HepG2 (cell line): ENCODE measurements around the gene IL17A. TPM values are rescaled to one million over a fixed set of nuclear protein-coding genes. Genes with fewer than 3 reads are reported as not detected.

Experiments used
- ATAC-seq: fragments of 200-7000 bp; cut with Tn5 transposase; 3 replicates; pipeline ENCODE4 v1.9.1; 2020; ENCODE audit warnings: mild to moderate bottlenecking, moderate library complexity
- BruUV-seq: library from RNA; stranded (reverse); fragments of 400-500 nt; replicated peaks from 2 replicates; lab custom pipeline; 2021; lab: Mats Ljungman, UMichigan
- CTCF ChIA-PET: fragments of 300-600 bp; formaldehyde crosslinking; extraction: SDS; loops from one replicate; lab custom pipeline; 2021; ENCODE audit warnings: low total read pairs, inconsistent platforms, low intra/inter-chr PET ratio; lab: Yijun Ruan, JAX
- POLR2A ChIA-PET: fragments of 350-600 bp; sonication (Branson Sonifier 250); formaldehyde crosslinking; loops from one replicate; lab custom pipeline; 2020; ENCODE audit warnings: antibody characterized with exemption, inconsistent platforms; lab: Yijun Ruan, JAX
- DNase-seq: peaks from one replicate; pipeline ENCODE4 v3.0.0-alpha.2; 2015; ENCODE audit warnings: low spot score
- FAIRE-seq: peaks from 3 replicates; lab custom pipeline; 2011; peaks lifted over from hg19 to GRCh38; lab: Jason Lieb, UNC
- H2AFZ ChIP-seq: one replicate; pipeline ENCODE4 v1.6.1; 2011; ENCODE audit warnings: low read length, inconsistent platforms
- H3K27ac ChIP-seq: fragments of 300-600 bp; 3 replicates; pipeline ENCODE4 v1.8.0; 2011; ENCODE audit warnings: mixed run types, mild to moderate bottlenecking, mixed read lengths, low read length, inconsistent platforms; ENCODE audit not compliant: insufficient read depth; ENCODE audit errors: extremely low read length
- H3K27me3 ChIP-seq, 2 experiments: fragments of 200-600 bp in 1 of 2; 2 replicates in 1 of 2; 3 replicates in 1 of 2; pipeline versions ENCODE4 v1.6.0 to v1.8.0; 2011; ENCODE audit warnings: low read length in 2 of 2, mild to moderate bottlenecking in 2 of 2, moderate library complexity in 2 of 2, inconsistent platforms in 1 of 2; ENCODE audit not compliant: insufficient read depth in 2 of 2, control insufficient read depth in 1 of 2
- H3K36me3 ChIP-seq, 2 experiments: fragments of 200-600 bp in 1 of 2; replicated peaks in 1 of 2; 2 replicates in 1 of 2; 3 replicates in 1 of 2; pipeline versions ENCODE4 v1.5.1 to v1.8.0; 2011; ENCODE audit warnings: low read length in 2 of 2, inconsistent platforms in 1 of 2; ENCODE audit not compliant: insufficient read depth in 2 of 2, control insufficient read depth in 1 of 2
- H3K4me1 ChIP-seq: 2 replicates; pipeline ENCODE4 v1.5.1; 2012; ENCODE audit warnings: low read length, inconsistent platforms; ENCODE audit not compliant: insufficient read depth
- H3K4me2 ChIP-seq: 2 replicates; pipeline ENCODE4 v1.6.0; 2011; ENCODE audit warnings: low read depth, low read length, inconsistent platforms
- H3K4me3 ChIP-seq, 3 experiments: fragments of 200-600 bp in 1 of 3; sonication (generic), shearing (Covaris generic) in 1 of 3; replicated peaks in 1 of 3; 2 replicates each; pipeline ENCODE4 v1.5.1; 2011 to 2016; ENCODE audit warnings: low read length in 3 of 3, inconsistent platforms in 2 of 3, low read depth in 2 of 3, mild to moderate bottlenecking in 2 of 3, control low read depth in 1 of 3, mixed read lengths in 1 of 3; ENCODE audit not compliant: insufficient read depth in 1 of 3
- H3K79me2 ChIP-seq: one replicate; pipeline ENCODE4 v1.6.1; 2011; ENCODE audit warnings: low read length, inconsistent platforms; ENCODE audit not compliant: insufficient read depth
- H3K9ac ChIP-seq: 2 replicates; pipeline ENCODE4 v1.6.0; 2011; ENCODE audit warnings: mild to moderate bottlenecking, low read depth, low read length, inconsistent platforms; ENCODE audit not compliant: insufficient read depth
- H3K9me3 ChIP-seq: 2 replicates; pipeline ENCODE4 v1.5.1; 2012; ENCODE audit warnings: mild to moderate bottlenecking, low read length
- H4K20me1 ChIP-seq: 2 replicates; pipeline ENCODE4 v1.6.0; 2011; ENCODE audit warnings: inconsistent platforms, mild to moderate bottlenecking, low read length, moderate library complexity; ENCODE audit not compliant: insufficient read depth
- FIP1L1 ChIP-seq: fragments of 200-400 bp; formaldehyde crosslinking; IDR thresholded peaks from 2 replicates; pipeline ENCODE4 v1.6.1; 2018; ENCODE audit warnings: low read depth, mild to moderate bottlenecking, low read length, moderate library complexity, borderline replicate concordance; ENCODE audit not compliant: insufficient read depth
- FOXO1 ChIP-seq: sonication (generic); formaldehyde crosslinking; IDR thresholded peaks from 2 replicates; pipeline ENCODE4 v1.4.0; 2020; ENCODE audit warnings: missing genetic modification reagents
- KLF13 ChIP-seq: sonication (generic); formaldehyde crosslinking; IDR thresholded peaks from 2 replicates; pipeline ENCODE4 v1.4.0; 2020; ENCODE audit warnings: mild to moderate bottlenecking, missing genetic modification reagents
- KMT2B ChIP-seq: IDR thresholded peaks from 2 replicates; pipeline ENCODE4 v1.6.1; 2016; ENCODE audit warnings: missing genetic modification reagents, missing compliant biosample characterization
- MIER2 ChIP-seq: IDR thresholded peaks from 2 replicates; pipeline ENCODE4 v1.6.1; 2016; ENCODE audit warnings: missing biosample characterization, missing genetic modification reagents
- NBN ChIP-seq: fragments of 450-650 bp; conservative IDR thresholded peaks from 2 replicates; pipeline ENCODE4 v1.6.1; 2017
- ZFP62 ChIP-seq: sonication (generic); formaldehyde crosslinking; IDR thresholded peaks from 2 replicates; pipeline ENCODE4 v1.4.0; 2020; ENCODE audit warnings: missing genetic modification reagents
- ZNF138 ChIP-seq: sonication (generic); formaldehyde crosslinking; IDR thresholded peaks from 2 replicates; pipeline ENCODE4 v1.5.0; 2020; ENCODE audit warnings: mild to moderate bottlenecking, low read depth, missing genetic modification reagents
- ZNF335 ChIP-seq: sonication (generic); formaldehyde crosslinking; IDR thresholded peaks from 2 replicates; pipeline ENCODE4 v1.4.0; 2020; ENCODE audit warnings: missing genetic modification reagents
- ZNF44 ChIP-seq: sonication (generic); formaldehyde crosslinking; IDR thresholded peaks from 2 replicates; pipeline ENCODE4 v1.5.1; 2020; ENCODE audit warnings: mild to moderate bottlenecking, missing genetic modification reagents
- ZNF468 ChIP-seq: sonication (generic); formaldehyde crosslinking; IDR thresholded peaks from 2 replicates; pipeline ENCODE4 v1.8.0; 2022; ENCODE audit warnings: mild to moderate bottlenecking, moderate library complexity, missing genetic modification reagents
- ZNF598 ChIP-seq: sonication (generic); formaldehyde crosslinking; IDR thresholded peaks from 2 replicates; pipeline ENCODE4 v1.5.1; 2020; ENCODE audit warnings: mild to moderate bottlenecking, missing genetic modification reagents, borderline replicate concordance
- ZZZ3 ChIP-seq: sonication (generic); formaldehyde crosslinking; IDR thresholded peaks from 2 replicates; pipeline ENCODE4 v1.4.0; 2020; ENCODE audit warnings: missing genetic modification reagents, mild to moderate bottlenecking, borderline replicate concordance
- WGBS: methylation state at CpG from one replicate; pipeline ENCODE4 v1.1.6; 2017; ENCODE audit warnings: low lambda C conversion rate; 5-methylcytosine and 5-hydroxymethylcytosine counted together
- in situ Hi-C: cut with HindIII; loops from 2 replicates; pipeline ENCODE4 v1.10.0; 2017; ENCODE audit warnings: low pct_unique_long_range_greater_than_20kb; ENCODE audit not compliant: extremely low pct_ligation_motif_present
- intact Hi-C: fragments of 100-400 bp; cut with micrococcal nuclease; formaldehyde crosslinking; loops from one replicate; pipeline ENCODE4 v1.10.0; 2022; ENCODE audit not compliant: unreplicated experiment
- polyA plus RNA-seq, 8 experiments: library from polyadenylated mRNA; depleted of rRNA in 3 of 8; stranded (reverse) in 7 of 8; unstranded in 1 of 8; fragments of >200 nt; fragmentation: Illumina TruSeq in 4 of 8; extraction: Trizol in 4 of 8; gene quantifications; 2 replicates each; pipeline versions ENCODE4 v1.2.1 to v1.2.3, GENCODE V29; 2011 to 2016; ENCODE audit warnings: low read depth in 4 of 8, missing spikeins in 1 of 8, mixed read lengths in 1 of 8; ENCODE audit not compliant: insufficient read depth in 1 of 8
- total RNA-seq, 5 experiments: library from RNA; depleted of rRNA; stranded (reverse); fragments of >200 nt; fragmentation: Illumina TruSeq; extraction: Trizol; gene quantifications; 2 replicates each; pipeline ENCODE4 v1.2.3, GENCODE V29; 2016; ENCODE audit warnings: low read depth in 1 of 5
- TF ChIP-seq, protein P1 (sequence below): sonication (generic); formaldehyde crosslinking; IDR thresholded peaks from 2 replicates; pipeline ENCODE4 v1.5.0; 2020; ENCODE audit warnings: missing genetic modification reagents, mild to moderate bottlenecking, borderline replicate concordance
- TF ChIP-seq, protein P2 (sequence below): sonication (generic); formaldehyde crosslinking; IDR thresholded peaks from 2 replicates; pipeline ENCODE4 v1.4.0; 2020; ENCODE audit warnings: mild to moderate bottlenecking, missing genetic modification reagents, borderline replicate concordance
- TF ChIP-seq, protein P3 (sequence below): sonication (generic); formaldehyde crosslinking; IDR thresholded peaks from 2 replicates; pipeline ENCODE4 v1.5.0; 2020; ENCODE audit warnings: missing genetic modification reagents, mild to moderate bottlenecking, borderline replicate concordance

Gene IL17A
- total and polyA plus RNA-seq, 2 of the 13 experiments (the other 11 are each of a cell fraction or from before 2014, with no cell fraction given): not detected

DNA sequence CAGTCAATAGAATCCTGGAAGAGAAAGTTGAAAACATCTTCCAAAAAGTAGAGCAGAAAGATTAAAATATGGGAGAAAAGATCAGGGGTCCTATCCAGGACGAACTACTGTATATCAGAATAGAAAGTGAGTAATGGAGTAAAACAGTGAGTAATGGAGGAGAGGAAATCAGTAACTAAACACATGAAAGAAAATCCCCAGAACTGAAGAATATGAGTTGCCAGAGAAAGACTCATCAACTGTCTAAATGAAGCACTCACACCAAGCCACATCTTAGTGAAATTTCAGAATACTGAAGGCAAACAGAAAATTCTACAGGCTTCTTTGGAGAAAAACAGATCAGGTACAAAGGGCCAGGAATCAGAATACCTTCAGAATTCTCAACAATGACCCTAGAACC is 14.9 kb downstream of the IL17A start:
- no peaks in the 10 kb centered on the region for H3K4me1 ChIP-seq
- no peak for DNase-seq
- H3K27ac ChIP-seq: no peak overlapping the region
- POLR2A ChIA-PET: no interaction called here
- no peak for FAIRE-seq
- TF ChIP-seq ZNF138 (no peak), ZNF335 (CRISPR knock-in tag) (no peak), ZZZ3 (CRISPR knock-in tag) (no peak), ZFP62 (CRISPR knock-in tag) (no peak), ZNF598 (CRISPR knock-in tag) (no peak), NBN (no peak), ZNF468 (no peak), KMT2B (CRISPR knock-in tag) (no peak), KLF13 (no peak), FOXO1 (no peak), FIP1L1 (no peak), MIER2 (CRISPR knock-in tag) (no peak), ZNF44 (CRISPR knock-in tag) (no peak)
- TF ChIP-seq, protein P1, sequence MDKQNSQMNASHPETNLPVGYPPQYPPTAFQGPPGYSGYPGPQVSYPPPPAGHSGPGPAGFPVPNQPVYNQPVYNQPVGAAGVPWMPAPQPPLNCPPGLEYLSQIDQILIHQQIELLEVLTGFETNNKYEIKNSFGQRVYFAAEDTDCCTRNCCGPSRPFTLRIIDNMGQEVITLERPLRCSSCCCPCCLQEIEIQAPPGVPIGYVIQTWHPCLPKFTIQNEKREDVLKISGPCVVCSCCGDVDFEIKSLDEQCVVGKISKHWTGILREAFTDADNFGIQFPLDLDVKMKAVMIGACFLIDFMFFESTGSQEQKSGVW (CRISPR knock-in tag): no peak
- TF ChIP-seq, protein P2, sequence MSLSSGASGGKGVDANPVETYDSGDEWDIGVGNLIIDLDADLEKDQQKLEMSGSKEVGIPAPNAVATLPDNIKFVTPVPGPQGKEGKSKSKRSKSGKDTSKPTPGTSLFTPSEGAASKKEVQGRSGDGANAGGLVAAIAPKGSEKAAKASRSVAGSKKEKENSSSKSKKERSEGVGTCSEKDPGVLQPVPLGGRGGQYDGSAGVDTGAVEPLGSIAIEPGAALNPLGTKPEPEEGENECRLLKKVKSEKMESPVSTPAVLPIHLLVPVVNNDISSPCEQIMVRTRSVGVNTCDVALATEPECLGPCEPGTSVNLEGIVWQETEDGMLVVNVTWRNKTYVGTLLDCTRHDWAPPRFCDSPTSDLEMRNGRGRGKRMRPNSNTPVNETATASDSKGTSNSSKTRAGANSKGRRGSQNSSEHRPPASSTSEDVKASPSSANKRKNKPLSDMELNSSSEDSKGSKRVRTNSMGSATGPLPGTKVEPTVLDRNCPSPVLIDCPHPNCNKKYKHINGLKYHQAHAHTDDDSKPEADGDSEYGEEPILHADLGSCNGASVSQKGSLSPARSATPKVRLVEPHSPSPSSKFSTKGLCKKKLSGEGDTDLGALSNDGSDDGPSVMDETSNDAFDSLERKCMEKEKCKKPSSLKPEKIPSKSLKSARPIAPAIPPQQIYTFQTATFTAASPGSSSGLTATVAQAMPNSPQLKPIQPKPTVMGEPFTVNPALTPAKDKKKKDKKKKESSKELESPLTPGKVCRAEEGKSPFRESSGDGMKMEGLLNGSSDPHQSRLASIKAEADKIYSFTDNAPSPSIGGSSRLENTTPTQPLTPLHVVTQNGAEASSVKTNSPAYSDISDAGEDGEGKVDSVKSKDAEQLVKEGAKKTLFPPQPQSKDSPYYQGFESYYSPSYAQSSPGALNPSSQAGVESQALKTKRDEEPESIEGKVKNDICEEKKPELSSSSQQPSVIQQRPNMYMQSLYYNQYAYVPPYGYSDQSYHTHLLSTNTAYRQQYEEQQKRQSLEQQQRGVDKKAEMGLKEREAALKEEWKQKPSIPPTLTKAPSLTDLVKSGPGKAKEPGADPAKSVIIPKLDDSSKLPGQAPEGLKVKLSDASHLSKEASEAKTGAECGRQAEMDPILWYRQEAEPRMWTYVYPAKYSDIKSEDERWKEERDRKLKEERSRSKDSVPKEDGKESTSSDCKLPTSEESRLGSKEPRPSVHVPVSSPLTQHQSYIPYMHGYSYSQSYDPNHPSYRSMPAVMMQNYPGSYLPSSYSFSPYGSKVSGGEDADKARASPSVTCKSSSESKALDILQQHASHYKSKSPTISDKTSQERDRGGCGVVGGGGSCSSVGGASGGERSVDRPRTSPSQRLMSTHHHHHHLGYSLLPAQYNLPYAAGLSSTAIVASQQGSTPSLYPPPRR (CRISPR knock-in tag): no peak
- TF ChIP-seq, protein P3, sequence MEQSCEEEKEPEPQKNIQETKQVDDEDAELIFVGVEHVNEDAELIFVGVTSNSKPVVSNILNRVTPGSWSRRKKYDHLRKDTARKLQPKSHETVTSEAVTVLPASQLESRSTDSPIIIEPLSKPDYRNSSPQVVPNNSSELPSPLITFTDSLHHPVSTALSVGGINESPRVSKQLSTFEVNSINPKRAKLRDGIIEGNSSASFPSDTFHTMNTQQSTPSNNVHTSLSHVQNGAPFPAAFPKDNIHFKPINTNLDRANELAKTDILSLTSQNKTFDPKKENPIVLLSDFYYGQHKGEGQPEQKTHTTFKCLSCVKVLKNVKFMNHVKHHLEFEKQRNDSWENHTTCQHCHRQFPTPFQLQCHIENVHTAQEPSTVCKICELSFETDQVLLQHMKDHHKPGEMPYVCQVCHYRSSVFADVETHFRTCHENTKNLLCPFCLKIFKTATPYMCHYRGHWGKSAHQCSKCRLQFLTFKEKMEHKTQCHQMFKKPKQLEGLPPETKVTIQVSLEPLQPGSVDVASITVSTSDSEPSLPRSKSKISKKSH (CRISPR knock-in tag): no peak
- TF ChIP-seq, all 625 proteins: peak for 0
- H3K36me3 ChIP-seq: no peaks in the 10 kb centered on the region
- no TSS peak for BruUV-seq
- WGBS: no CpG with 5 or more reads among the region's 1 CpG
- no peak overlapping the region for H2AFZ ChIP-seq
- H3K27me3 ChIP-seq: no peaks in the 10 kb centered on the region
- in situ Hi-C loops: no loop called here
- CTCF ChIA-PET: no interaction called here
- H3K9ac ChIP-seq: no peak overlapping the region
- no peak overlapping the region for H3K4me3 ChIP-seq
- H3K4me2 ChIP-seq: no peak overlapping the region
- intact Hi-C loops: no loop called here
- H3K79me2 ChIP-seq: no peaks in the 10 kb centered on the region
- H3K9me3 ChIP-seq: no peaks in the 10 kb centered on the region; the same call in 1 of the 2 replicates
- no peaks in the 10 kb centered on the region for H4K20me1 ChIP-seq
- ATAC-seq: no peak
